M059J (cell line): ENCODE data around the gene GALNT18. TPM values are rescaled to one million over a fixed set of nuclear protein-coding genes. Genes with fewer than 3 reads are reported as not detected.

ENCODE experiments used
- DNase-seq: peaks from one replicate; pipeline ENCODE4 v3.0.0-alpha.2; 2012; ENCODE audit warnings: low read depth
- total RNA-seq: library from RNA; depleted of rRNA; stranded (reverse); fragments of >200 nt; shearing (Covaris generic); gene quantifications from 2 replicates; pipeline ENCODE4 v1.2.3, GENCODE V29; 2014; rRNA removed

Gene GALNT18
- total RNA-seq: 0.47 and 0.64 TPM in 2 replicates

GRCh38 chr11:11621573-11622339 is at the start of gene GALNT18:
Gene GALNT18, minus strand, starts transcription at chr11:11622005.
- DNase-seq: peak; percentile 89

- DNase-seq: no peak
Observed at GRCh38 chr11:11670574-11670973, 48.8 kb upstream of the GALNT18 start.

GRCh38 chr11:11669233-11669846 is 47.5 kb upstream of the GALNT18 start:
- DNase-seq: no peak

- DNase-seq: no peak
Observed at GRCh38 chr11:11668781-11669180, 47.0 kb upstream of the GALNT18 start.

GRCh38 chr11:11668274-11668673 is 46.5 kb upstream of the GALNT18 start:
- no peak for DNase-seq

GRCh38 chr11:11667056-11667455 is 45.3 kb upstream of the GALNT18 start:
- DNase-seq: no peak

GRCh38 chr11:11665407-11665806 is 43.6 kb upstream of the GALNT18 start:
- DNase-seq: no peak

GRCh38 chr11:11663907-11664306 is 42.1 kb upstream of the GALNT18 start:
- no peak for DNase-seq

- no peak for DNase-seq
Observed at GRCh38 chr11:11662578-11662977, 40.8 kb upstream of the GALNT18 start.

GRCh38 chr11:11661326-11662040 is 39.7 kb upstream of the GALNT18 start:
- DNase-seq: no peak

- DNase-seq: no peak
Observed at GRCh38 chr11:11660363-11660740, 38.5 kb upstream of the GALNT18 start.

- DNase-seq: no peak
Observed at GRCh38 chr11:11659567-11660362, 38.0 kb upstream of the GALNT18 start.

- DNase-seq: no peak
Observed at GRCh38 chr11:11657218-11657955, 35.6 kb upstream of the GALNT18 start.

- DNase-seq: no peak
Observed at GRCh38 chr11:11641581-11641980, 19.8 kb upstream of the GALNT18 start.

- DNase-seq: no peak
Observed at GRCh38 chr11:11640996-11641395, 19.2 kb upstream of the GALNT18 start.

- no peak for DNase-seq
Observed at GRCh38 chr11:11640152-11640551, 18.3 kb upstream of the GALNT18 start.

GRCh38 chr11:11636671-11637070 is 14.9 kb upstream of the GALNT18 start:
- DNase-seq: no peak

GRCh38 chr11:11635443-11635842 is 13.6 kb upstream of the GALNT18 start:
- DNase-seq: no peak

- DNase-seq: no peak
Observed at GRCh38 chr11:11629368-11629767, 7.6 kb upstream of the GALNT18 start.

GRCh38 chr11:11628651-11629050 is 6.8 kb upstream of the GALNT18 start:
- no peak for DNase-seq

GRCh38 chr11:11626128-11626527 is 4.3 kb upstream of the GALNT18 start:
- peak; percentile 28 for DNase-seq
